ENCODE results near the gene LCE5A.

- TF ChIP-seq ZBED1 (IDR thresholded peaks at IDR 0.05), result no peak
- TF ChIP-seq CTCF (IDR thresholded peaks at IDR 0.05 in 2 of 3, conservative IDR thresholded peaks at IDR 0.05 in 1 of 3; ENCODE audit: insufficient read depth in 2 of 3, low read depth in 1 of 3, low read length in 3 of 3), result no peak
- TF ChIP-seq SMC3 (conservative IDR thresholded peaks at IDR 0.05; ENCODE audit: insufficient read depth, low read depth, low read length), result no peak
- no peak for TF ChIP-seq POLR2AphosphoS2 (IDR thresholded peaks at IDR 0.05; ENCODE audit: low read length)
- no peak for TF ChIP-seq EGR1 (conservative IDR thresholded peaks at IDR 0.05)
- no peak for TF ChIP-seq RAD21 (CRISPR knock-in tag; conservative IDR thresholded peaks at IDR 0.05 in 1 of 2, IDR thresholded peaks at IDR 0.05 in 1 of 2)
- TF ChIP-seq CEBPB (tag; IDR thresholded peaks at IDR 0.05), result no peak
- no peak for TF ChIP-seq SAFB (IDR thresholded peaks at IDR 0.05; ENCODE audit: borderline replicate concordance, low read depth, low read length)
- no peak for TF ChIP-seq USF2 (CRISPR knock-in tag; IDR thresholded peaks at IDR 0.05)
- TF ChIP-seq ZNF24 (IDR thresholded peaks at IDR 0.05), result no peak
- TF ChIP-seq ZNF398 (CRISPR knock-in tag; IDR thresholded peaks at IDR 0.05), result no peak
- no peak for TF ChIP-seq POLR2G (IDR thresholded peaks at IDR 0.05; ENCODE audit: low read depth, low read length)
- no peak for TF ChIP-seq KLF16 (IDR thresholded peaks at IDR 0.05)
Measured at GRCh38 chr1:152539901-152540300, 29.3 kb downstream of the LCE5A start.
